Ovary (tissue), 9 donors: ENCODE results near the gene BRPF3. TPM values are rescaled to one million over a fixed set of nuclear protein-coding genes. Genes with fewer than 3 reads are reported as not detected.

Experiments
- DNase-seq, 5 donors: peaks; one replicate each; pipeline ENCODE4 v3.0.0-alpha.2; 2019 to 2020
- H3K27ac ChIP-seq, 2 donors: fragments of 200-600 bp; one replicate each; pipeline versions ENCODE4 v1.5.1 to v1.8.0; 2019 to 2022
- H3K27me3 ChIP-seq: fragments of 200-600 bp; one replicate; pipeline ENCODE4 v1.8.0; 2022
- H3K36me3 ChIP-seq: fragments of 200-600 bp; sonication (generic); one replicate; pipeline ENCODE4 v1.5.1; 2019
- H3K4me1 ChIP-seq: one replicate; pipeline ENCODE4 v1.8.1; 2013; ENCODE audit warnings: mild to moderate bottlenecking, moderate library complexity; ENCODE audit not compliant: insufficient read depth
- H3K4me3 ChIP-seq: fragments of 200-600 bp; sonication (generic); one replicate; pipeline ENCODE4 v1.5.1; 2017
- H3K9me3 ChIP-seq, 2 donors: fragments of 200-600 bp in 1 of 2; sonication (generic) in 1 of 2; one replicate each; pipeline versions ENCODE4 v1.5.1 to v1.8.1; 2013 to 2019; ENCODE audit warnings: mild to moderate bottlenecking in 1 of 2, moderate library complexity in 1 of 2
- EP300 ChIP-seq: sonication (generic); formaldehyde crosslinking; IDR thresholded peaks from one replicate; pipeline ENCODE4 v1.6.1; 2017; ENCODE audit warnings: antibody characterized with exemption
- POLR2A ChIP-seq: fragments of 450-650 bp; IDR thresholded peaks from one replicate; pipeline ENCODE4 v1.6.1; 2017; ENCODE audit warnings: antibody characterized with exemption, mild to moderate bottlenecking, moderate library complexity
- WGBS, 3 donors: extraction: QIAGEN DNeasy Blood & Tissue Kit in 1 of 3; methylation state at CpG; one replicate each; pipeline versions ENCODE4 v1.1.5 to v1.1.7; 2013 to 2017; 5-methylcytosine and 5-hydroxymethylcytosine counted together
- intact Hi-C, 4 donors: fragments of 100-400 bp; cut with DNase I; formaldehyde crosslinking; loops; one replicate each; pipeline versions ENCODE4 v1.11.0 to v1.15.1; 2022 to 2023
- polyA plus RNA-seq, 2 donors: library from polyadenylated mRNA; stranded (reverse); fragments of 200-250 nt in 1 of 2; fragments of 350-450 nt in 1 of 2; fragmentation: Illumina TruSeq in 1 of 2; extraction: RNeasy Lipid Tissue Mini Kit (QIAGEN cat#74804) in 1 of 2; gene quantifications; one replicate each; pipeline ENCODE4 v1.2.3, GENCODE V29; 2013 to 2014
- total RNA-seq, 7 donors: library from RNA; depleted of rRNA in 2 of 7; stranded (reverse); fragments of >200 nt in 2 of 7; fragmentation: NEBNext Ultra II Directional in 3 of 7; extraction: Animal tissue kit (Norgen Biotek cat#: 25700) in 3 of 7; gene quantifications; one replicate each; pipeline versions ENCODE4 v1.1.0 to v1.2.4, GENCODE V29; 2016 to 2023
- TF ChIP-seq, protein P1 (sequence below), 3 donors: fragments of 450-650 bp in 2 of 3; fragments of 200-600 bp in 1 of 3; IDR thresholded peaks; one replicate each; pipeline versions ENCODE4 v1.5.1 to v1.8.0; 2016 to 2022; ENCODE audit warnings: antibody characterized with exemption in 3 of 3, mild to moderate bottlenecking in 1 of 3
- donor health status: DM: no; HTN: no; CAD: no; lungs with moderate emphysema.
- donor health status: DM: no; HTN: no; CAD: no.
- donor health status: Bipolar disorder and iron deficiency.
- donor health status: DM: yes; HTN: yes; CAD: no.
- donor health status: DM: no; HTN: no; CAD: no.
- donor health status: DM: yes; HTN: yes; CAD: no.

Gene BRPF3
- total and polyA plus RNA-seq, 9 donors, result 15.7 to 34.5 (median 30.3) TPM

DNA sequence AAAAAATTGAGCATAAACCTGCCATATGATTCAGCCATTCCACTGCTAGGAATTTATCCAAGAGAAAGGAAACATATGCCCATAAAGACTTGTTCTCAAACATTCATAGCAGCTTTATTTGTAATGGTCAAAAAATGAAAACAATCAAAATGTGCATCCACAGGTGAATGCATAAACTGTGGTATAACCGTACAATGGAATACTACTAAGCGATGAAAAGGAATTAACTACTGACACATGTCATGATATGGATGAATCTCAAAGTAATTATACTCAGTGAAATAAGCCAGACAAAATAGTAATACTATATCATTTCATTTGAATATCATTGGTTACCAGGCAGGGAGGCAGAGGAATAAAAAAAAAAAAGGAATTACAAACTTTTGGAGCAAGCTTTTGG, 25.8 kb upstream of the BRPF3 start:
- WGBS, 3 donors, result 96 to 98% (median 96%) methylated on average over 2 of the region's 2 CpGs
- no peaks in the 10 kb centered on the region for H3K27me3 ChIP-seq
- TF ChIP-seq EP300 (no peak), POLR2A (no peak)
- TF ChIP-seq, protein P1, sequence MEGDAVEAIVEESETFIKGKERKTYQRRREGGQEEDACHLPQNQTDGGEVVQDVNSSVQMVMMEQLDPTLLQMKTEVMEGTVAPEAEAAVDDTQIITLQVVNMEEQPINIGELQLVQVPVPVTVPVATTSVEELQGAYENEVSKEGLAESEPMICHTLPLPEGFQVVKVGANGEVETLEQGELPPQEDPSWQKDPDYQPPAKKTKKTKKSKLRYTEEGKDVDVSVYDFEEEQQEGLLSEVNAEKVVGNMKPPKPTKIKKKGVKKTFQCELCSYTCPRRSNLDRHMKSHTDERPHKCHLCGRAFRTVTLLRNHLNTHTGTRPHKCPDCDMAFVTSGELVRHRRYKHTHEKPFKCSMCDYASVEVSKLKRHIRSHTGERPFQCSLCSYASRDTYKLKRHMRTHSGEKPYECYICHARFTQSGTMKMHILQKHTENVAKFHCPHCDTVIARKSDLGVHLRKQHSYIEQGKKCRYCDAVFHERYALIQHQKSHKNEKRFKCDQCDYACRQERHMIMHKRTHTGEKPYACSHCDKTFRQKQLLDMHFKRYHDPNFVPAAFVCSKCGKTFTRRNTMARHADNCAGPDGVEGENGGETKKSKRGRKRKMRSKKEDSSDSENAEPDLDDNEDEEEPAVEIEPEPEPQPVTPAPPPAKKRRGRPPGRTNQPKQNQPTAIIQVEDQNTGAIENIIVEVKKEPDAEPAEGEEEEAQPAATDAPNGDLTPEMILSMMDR (IDR thresholded peaks at IDR 0.05), result no peak
- H3K27ac ChIP-seq, result no peak overlapping the region
- no peak for DNase-seq
- H3K36me3 ChIP-seq, result no peaks in the 10 kb centered on the region
- H3K9me3 ChIP-seq, result no peaks in the 10 kb centered on the region
- H3K4me1 ChIP-seq, result no peaks in the 10 kb centered on the region
- intact Hi-C loops, result no loop called here
- no peak overlapping the region for H3K4me3 ChIP-seq

DNA sequence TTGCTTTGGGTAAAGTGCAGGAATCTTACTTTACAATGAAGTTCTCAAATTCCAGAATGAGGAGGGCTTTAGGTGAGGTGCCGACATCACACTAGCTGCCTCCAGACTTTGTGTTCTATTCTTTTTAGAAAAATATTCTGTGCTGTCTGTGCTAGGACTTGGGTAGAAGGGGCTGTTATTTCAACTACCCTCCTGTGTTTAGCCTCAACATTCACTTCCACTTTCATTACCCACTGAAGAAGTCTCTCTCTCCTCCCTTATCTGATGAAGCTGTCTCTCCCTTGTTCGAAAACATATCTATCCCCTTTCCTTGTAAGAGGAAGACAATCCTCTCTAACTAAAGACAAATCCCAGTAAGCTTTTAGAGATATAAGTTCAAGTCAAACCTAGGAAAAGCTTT, 25.0 kb upstream of the BRPF3 start:
- no peak overlapping the region for H3K4me3 ChIP-seq
- 83 to 88% (median 85%) methylated on average over 2 of the region's 2 CpGs for WGBS, 3 donors
- H3K9me3 ChIP-seq, result no peaks in the 10 kb centered on the region
- intact Hi-C loops, result no loop called here
- TF ChIP-seq POLR2A (no peak), EP300 (no peak)
- TF ChIP-seq, protein P1 (IDR thresholded peaks at IDR 0.05), result no peak
- H3K27me3 ChIP-seq, result no peaks in the 10 kb centered on the region
- H3K4me1 ChIP-seq, result no peaks in the 10 kb centered on the region
- H3K27ac ChIP-seq, result no peak overlapping the region
- no peak for DNase-seq
- no peaks in the 10 kb centered on the region for H3K36me3 ChIP-seq

- Histone ChIP-seq H3K27ac (no peak overlapping the region), H3K36me3 (no peaks in the 10 kb centered on the region), H3K4me1 (no peaks in the 10 kb centered on the region), H3K4me3 (no peak overlapping the region), H3K27me3 (no peaks in the 10 kb centered on the region), H3K9me3 (no peaks in the 10 kb centered on the region)
- intact Hi-C loops, result no loop called here
- TF ChIP-seq, protein P1 (IDR thresholded peaks at IDR 0.05), result no peak
- TF ChIP-seq POLR2A (no peak), EP300 (no peak)
- no peak for DNase-seq
Observed at GRCh38 chr6:36177166-36177565, 19.4 kb upstream of the BRPF3 start.

DNA sequence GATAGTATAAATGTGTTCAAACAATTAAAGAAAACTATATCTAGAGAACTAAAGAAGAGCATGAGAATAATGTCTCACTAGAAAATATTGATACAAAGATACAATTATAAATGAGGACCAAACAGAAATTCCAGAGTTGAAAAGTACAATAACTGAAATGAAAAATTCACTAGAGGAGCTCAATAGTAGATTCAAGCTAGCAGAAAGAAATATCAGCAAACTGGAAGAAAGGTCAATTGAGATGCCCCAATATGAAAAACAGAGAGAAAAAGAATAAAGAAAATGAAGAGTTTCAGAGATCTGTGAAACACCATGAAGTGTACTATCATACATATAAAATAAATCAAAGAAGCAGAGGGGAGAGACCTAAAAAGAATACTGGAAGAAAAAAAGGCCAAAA, 18.0 kb upstream of the BRPF3 start:
- DNase-seq, result no peak
- no peaks in the 10 kb centered on the region for H3K9me3 ChIP-seq
- intact Hi-C loops, result no loop called here
- H3K27me3 ChIP-seq, result no peaks in the 10 kb centered on the region
- no peak overlapping the region for H3K27ac ChIP-seq
- no peak overlapping the region for H3K4me3 ChIP-seq
- no peaks in the 10 kb centered on the region for H3K36me3 ChIP-seq
- H3K4me1 ChIP-seq, result no peaks in the 10 kb centered on the region
- TF ChIP-seq EP300, result no peak
- no peak for TF ChIP-seq POLR2A
- TF ChIP-seq, protein P1 (IDR thresholded peaks at IDR 0.05), result no peak

GRCh38 chr6:36180126-36180525, 16.4 kb upstream of the BRPF3 start:
- no peaks in the 10 kb centered on the region for H3K36me3 ChIP-seq
- H3K27ac ChIP-seq, result no peak overlapping the region
- no peaks in the 10 kb centered on the region for H3K9me3 ChIP-seq
- no peaks in the 10 kb centered on the region for H3K4me1 ChIP-seq
- TF ChIP-seq, protein P1 (IDR thresholded peaks at IDR 0.05), result no peak
- TF ChIP-seq POLR2A (no peak), EP300 (no peak)
- 97 to 100% (median 98%) methylated on average over 1 of the region's 1 CpG for WGBS, 3 donors
- intact Hi-C loops, result no loop called here
- no peak for DNase-seq
- no peak overlapping the region for H3K4me3 ChIP-seq
- no peaks in the 10 kb centered on the region for H3K27me3 ChIP-seq
